Upper lobe of left lung (tissue), 6 donors: ENCODE data around the gene ARL3. TPM values are rescaled to one million over a fixed set of nuclear protein-coding genes. Genes with fewer than 3 reads are reported as not detected.

Experiments used
- ATAC-seq, 2 donors: fragments of 200-7000 bp; cut with Tn5 transposase; one replicate each; pipeline ENCODE4 v1.9.1; 2022; ENCODE audit warnings: mild to moderate bottlenecking in 2 of 2, moderate library complexity in 2 of 2; ENCODE audit not compliant: low FRiP score in 2 of 2
- DNase-seq, 2 donors: peaks; one replicate each; pipeline ENCODE4 v3.0.0-alpha.2; 2019 to 2020
- H3K27ac ChIP-seq, 4 donors: fragments of 200-600 bp; sonication (generic); one replicate each; pipeline ENCODE4 v1.5.1; 2016 to 2019
- H3K27me3 ChIP-seq, 4 donors: fragments of 200-600 bp; sonication (generic); one replicate each; pipeline ENCODE4 v1.5.1; 2017 to 2019
- H3K36me3 ChIP-seq, 4 donors: fragments of 200-600 bp; sonication (generic); one replicate each; pipeline ENCODE4 v1.5.1; 2016 to 2019
- H3K4me1 ChIP-seq, 4 donors: fragments of 200-600 bp; sonication (generic); one replicate each; pipeline ENCODE4 v1.5.1; 2018 to 2019
- H3K4me3 ChIP-seq, 4 donors: fragments of 200-600 bp; sonication (generic); one replicate each; pipeline ENCODE4 v1.5.1; 2017 to 2019; ENCODE audit warnings: mild to moderate bottlenecking in 2 of 4, moderate library complexity in 1 of 4
- H3K9me3 ChIP-seq, 4 donors: fragments of 200-600 bp; sonication (generic); one replicate each; pipeline ENCODE4 v1.5.1; 2018 to 2019
- EP300 ChIP-seq, 4 donors: sonication (generic); formaldehyde crosslinking; IDR thresholded peaks; one replicate each; pipeline ENCODE4 v1.5.1; 2017; ENCODE audit warnings: antibody characterized with exemption in 4 of 4, control low read depth in 2 of 4
- POLR2A ChIP-seq, 4 donors: fragments of 450-650 bp; IDR thresholded peaks; one replicate each; pipeline ENCODE4 v1.5.1; 2016 to 2017; ENCODE audit warnings: antibody characterized with exemption in 4 of 4, mild to moderate bottlenecking in 2 of 4
- POLR2AphosphoS5 ChIP-seq, 2 donors: sonication (generic); formaldehyde crosslinking; IDR thresholded peaks; one replicate each; pipeline ENCODE4 v1.5.1; 2017; ENCODE audit warnings: antibody characterized with exemption in 2 of 2
- WGBS, 2 donors: methylation state at CpG; one replicate each; pipeline ENCODE4 v1.1.5; 2017 to 2018; 5-methylcytosine and 5-hydroxymethylcytosine counted together
- total RNA-seq, 6 donors: library from RNA; depleted of rRNA in 4 of 6; stranded (reverse); fragments of >200 nt in 4 of 6; gene quantifications; one replicate each; pipeline versions ENCODE4 v1.1.0 to v1.2.1, GENCODE V29; 2016 to 2021
- TF ChIP-seq, protein P1 (sequence below), 6 experiments: fragments of 450-650 bp in 4 of 6; fragments of 200-600 bp in 2 of 6; sonication (generic) in 2 of 6; IDR thresholded peaks; one replicate each; pipeline ENCODE4 v1.5.1; 2016 to 2019; ENCODE audit warnings: antibody characterized with exemption in 6 of 6
- donor health status: DM: no; HTN: no; CAD: no; lungs with moderate emphysema.
- donor health status: DM: no; HTN: yes; CAD: no; lungs with severe emphysema.

The ARL3 gene
- total RNA-seq, 6 donors from 2014 or later = 4.6 to 7.9 (median 6.4) TPM

DNA sequence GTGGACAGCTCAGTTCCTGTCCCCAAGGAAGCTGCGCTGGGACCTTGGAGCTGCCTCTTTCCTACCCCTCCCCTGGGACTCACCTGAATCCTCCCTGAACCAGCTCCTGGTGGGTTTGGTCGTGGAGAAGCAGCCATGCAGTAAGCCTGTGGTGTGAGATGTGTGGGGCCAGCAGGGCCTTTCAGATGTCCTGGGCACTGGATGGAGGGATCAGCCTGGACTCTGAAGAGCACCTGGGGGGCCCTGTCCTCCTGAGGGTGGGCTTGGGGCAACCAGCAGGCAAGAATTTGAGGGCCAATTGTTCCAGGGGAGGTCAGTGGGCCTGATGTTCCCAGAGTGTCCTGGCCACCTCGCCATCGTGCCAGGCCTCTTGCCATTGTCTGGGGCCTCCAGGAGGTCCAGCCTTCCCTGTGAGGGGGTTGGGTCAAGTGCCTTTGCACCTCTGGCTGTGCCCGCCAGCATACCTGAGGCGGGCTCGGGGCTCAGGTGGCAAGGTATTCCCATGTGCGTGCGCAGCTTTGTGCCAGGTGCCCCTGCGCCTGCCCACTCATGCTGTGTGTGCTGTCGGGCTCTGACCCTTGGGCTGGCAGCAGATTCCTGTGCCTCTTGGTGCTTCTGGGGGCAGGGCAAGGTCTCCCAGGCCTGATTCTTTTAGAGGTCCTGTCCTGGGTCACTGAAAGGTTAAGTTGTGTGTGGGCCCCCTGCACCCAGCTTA, 62.6 kb downstream of the ARL3 start:
- Histone ChIP-seq H3K27me3 (no peaks in the 10 kb centered on the region), H3K4me1 (peaks cover 74 to 94% (median 84%) of the 10 kb centered on the region in 4 donors), H3K4me3 (peak overlapping the region in 1 of 4 donors; percentile 97), H3K9me3 (no peaks in the 10 kb centered on the region), H3K27ac (peak overlapping the region; percentile 69 to 100 (median 99)), H3K36me3 (peaks cover 13 to 54% (median 43%) of the 10 kb centered on the region in 4 donors)
- 64 to 71% methylated on average over 4 to 7 of the region's 11 CpGs for WGBS, 2 donors
- DNase-seq (no peak), ATAC-seq (no peak)
- TF ChIP-seq POLR2AphosphoS5 (IDR thresholded peaks at IDR 0.05) (no peak), EP300 (IDR thresholded peaks at IDR 0.05) (no peak), POLR2A (IDR thresholded peaks at IDR 0.05) (no peak)
- TF ChIP-seq, protein P1, sequence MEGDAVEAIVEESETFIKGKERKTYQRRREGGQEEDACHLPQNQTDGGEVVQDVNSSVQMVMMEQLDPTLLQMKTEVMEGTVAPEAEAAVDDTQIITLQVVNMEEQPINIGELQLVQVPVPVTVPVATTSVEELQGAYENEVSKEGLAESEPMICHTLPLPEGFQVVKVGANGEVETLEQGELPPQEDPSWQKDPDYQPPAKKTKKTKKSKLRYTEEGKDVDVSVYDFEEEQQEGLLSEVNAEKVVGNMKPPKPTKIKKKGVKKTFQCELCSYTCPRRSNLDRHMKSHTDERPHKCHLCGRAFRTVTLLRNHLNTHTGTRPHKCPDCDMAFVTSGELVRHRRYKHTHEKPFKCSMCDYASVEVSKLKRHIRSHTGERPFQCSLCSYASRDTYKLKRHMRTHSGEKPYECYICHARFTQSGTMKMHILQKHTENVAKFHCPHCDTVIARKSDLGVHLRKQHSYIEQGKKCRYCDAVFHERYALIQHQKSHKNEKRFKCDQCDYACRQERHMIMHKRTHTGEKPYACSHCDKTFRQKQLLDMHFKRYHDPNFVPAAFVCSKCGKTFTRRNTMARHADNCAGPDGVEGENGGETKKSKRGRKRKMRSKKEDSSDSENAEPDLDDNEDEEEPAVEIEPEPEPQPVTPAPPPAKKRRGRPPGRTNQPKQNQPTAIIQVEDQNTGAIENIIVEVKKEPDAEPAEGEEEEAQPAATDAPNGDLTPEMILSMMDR (IDR thresholded peaks at IDR 0.05) = no peak

DNA sequence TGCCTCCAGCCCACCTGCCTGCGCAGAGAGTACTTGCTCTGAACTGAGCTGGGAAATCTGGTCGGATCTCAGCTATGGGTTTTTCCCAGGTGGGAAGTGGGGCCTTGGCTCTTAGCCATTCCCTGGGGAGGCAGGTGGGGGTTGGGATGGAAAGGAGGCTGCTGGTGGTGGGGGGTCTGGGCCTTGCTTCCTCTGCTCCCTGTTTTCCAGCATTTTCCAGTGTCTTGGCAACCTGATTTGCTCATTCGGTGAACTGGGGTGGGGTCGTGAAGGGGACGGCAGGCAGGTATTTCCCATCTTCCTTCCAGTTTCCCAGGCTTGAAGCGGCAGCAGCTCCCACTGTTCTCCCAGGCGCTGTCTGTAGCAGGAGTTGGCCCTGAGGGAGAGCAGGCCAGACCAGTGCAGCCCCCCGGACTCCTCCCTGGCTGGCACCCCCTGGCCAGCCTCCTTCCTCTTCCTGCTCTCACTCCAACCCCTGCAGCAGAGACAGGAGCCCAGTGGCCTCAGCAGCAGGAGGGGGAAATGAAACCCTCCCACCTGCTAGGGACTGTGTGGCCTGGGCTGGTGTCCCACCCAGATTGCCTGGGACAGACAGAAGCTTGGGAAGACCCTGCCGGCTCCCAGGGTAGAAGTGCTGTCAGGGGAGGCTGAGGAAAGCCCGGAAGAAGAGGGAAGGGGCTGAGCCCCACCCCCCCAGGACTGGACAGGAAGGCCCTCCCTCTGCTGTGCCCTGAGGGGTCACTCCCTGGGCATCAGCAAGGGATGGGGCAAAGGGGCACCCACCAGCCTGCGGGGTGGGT, 63.3 kb downstream of the ARL3 start:
- peak overlapping the region; percentile 69 to 100 (median 99) for H3K27ac ChIP-seq
- H3K9me3 ChIP-seq = no peaks in the 10 kb centered on the region
- no peaks in the 10 kb centered on the region for H3K27me3 ChIP-seq
- H3K4me3 ChIP-seq = peak overlapping the region in 1 of 4 donors; percentile 97
- TF ChIP-seq EP300 (IDR thresholded peaks at IDR 0.05) (no peak), POLR2AphosphoS5 (IDR thresholded peaks at IDR 0.05) (no peak), POLR2A (IDR thresholded peaks at IDR 0.05) (no peak)
- TF ChIP-seq, protein P1 (IDR thresholded peaks at IDR 0.05) = no peak
- H3K4me1 ChIP-seq = peaks cover 71 to 91% (median 81%) of the 10 kb centered on the region in 4 donors
- DNase-seq (no peak), ATAC-seq (no peak)
- H3K36me3 ChIP-seq = peaks cover 8 to 47% (median 35%) of the 10 kb centered on the region in 4 donors
- WGBS, 2 donors = 36 to 56% methylated on average over 9 of the region's 11 CpGs

DNA sequence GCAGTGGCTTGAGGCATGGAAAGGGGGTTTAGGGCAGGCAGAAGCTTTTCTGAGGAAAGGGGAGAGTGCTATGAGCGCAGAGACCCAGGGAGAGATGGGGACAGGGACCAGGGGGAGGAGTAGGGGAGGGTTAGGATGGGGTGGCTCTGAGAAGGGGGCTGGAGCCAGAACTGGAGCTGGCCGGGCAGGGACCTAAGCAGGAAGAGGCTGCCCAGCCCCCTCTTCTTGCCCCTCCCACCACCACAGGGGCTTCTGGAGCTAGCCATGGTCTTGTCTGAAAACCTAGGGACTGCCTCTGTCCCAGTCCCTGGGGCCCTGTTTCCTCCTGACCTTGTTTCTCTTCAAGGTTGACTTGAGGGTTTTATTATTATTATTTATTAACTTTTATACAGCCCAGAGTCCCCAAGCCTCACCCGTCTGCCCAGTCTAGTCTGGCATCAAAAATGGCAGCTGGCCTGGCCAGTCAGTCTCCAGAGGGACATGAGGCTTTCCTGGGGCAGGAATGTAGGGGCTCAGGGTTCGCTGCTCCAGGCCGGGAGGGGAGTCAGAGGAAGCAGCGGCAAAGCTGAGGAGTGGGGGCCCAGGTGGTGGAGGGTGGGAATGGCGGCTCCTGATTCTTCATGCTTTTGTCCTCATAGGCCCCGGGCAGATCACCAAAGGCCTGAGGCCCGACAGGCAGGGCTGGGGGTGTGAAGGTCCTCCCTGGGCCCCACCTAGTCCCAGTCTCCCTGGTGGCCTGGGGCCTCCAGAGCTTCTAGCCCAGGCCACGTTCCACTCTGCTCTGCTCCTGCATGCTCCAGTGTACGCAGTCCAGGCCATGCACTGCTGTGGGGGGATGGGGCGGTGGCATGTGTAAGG, 64.2 kb downstream of the ARL3 start:
- no peaks in the 10 kb centered on the region for H3K9me3 ChIP-seq
- H3K27me3 ChIP-seq = no peaks in the 10 kb centered on the region
- H3K36me3 ChIP-seq = peaks cover 1 to 38% (median 27%) of the 10 kb centered on the region in 4 donors
- H3K27ac ChIP-seq = peak overlapping the region; percentile 69 to 100 (median 99)
- peaks cover 71 to 86% (median 78%) of the 10 kb centered on the region in 4 donors for H3K4me1 ChIP-seq
- WGBS, 2 donors = 50 to 60% methylated on average over 9 to 12 of the region's 12 CpGs
- DNase-seq = peak in 1 of 2 donors; percentile 50
- TF ChIP-seq POLR2A (IDR thresholded peaks at IDR 0.05) (no peak), EP300 (IDR thresholded peaks at IDR 0.05) (no peak), POLR2AphosphoS5 (IDR thresholded peaks at IDR 0.05) (no peak)
- TF ChIP-seq, protein P1 (IDR thresholded peaks at IDR 0.05) = no peak
- peak overlapping the region in 3 of 4 donors; percentile 12 to 97 (median 72) for H3K4me3 ChIP-seq
- ATAC-seq = no peak

GRCh38 chr10:102648889-102649796, 65.1 kb downstream of the ARL3 start:
- ATAC-seq (no peak), DNase-seq (peak in 1 of 2 donors; percentile 78)
- Histone ChIP-seq H3K4me3 (peak overlapping the region in 3 of 4 donors; percentile 12 to 97 (median 72)), H3K4me1 (peaks cover 70 to 77% (median 74%) of the 10 kb centered on the region in 4 donors), H3K9me3 (no peaks in the 10 kb centered on the region), H3K27ac (peak overlapping the region; percentile 69 to 100 (median 99)), H3K36me3 (peaks cover 0 to 30% (median 19%) of the 10 kb centered on the region in 4 donors), H3K27me3 (no peaks in the 10 kb centered on the region)
- WGBS, 2 donors = 14 to 25% methylated on average over 17 to 24 of the region's 25 CpGs
- TF ChIP-seq EP300 (IDR thresholded peaks at IDR 0.05) = no peak
- peak; percentile 41 to 49 for TF ChIP-seq POLR2AphosphoS5 (IDR thresholded peaks at IDR 0.05)
- TF ChIP-seq, protein P1 (IDR thresholded peaks at IDR 0.05) = peak in 1 of 6 experiments; percentile 10
- TF ChIP-seq POLR2A (IDR thresholded peaks at IDR 0.05) = no peak
